HCT116 (cell line): ENCODE measurements around the gene CARD10. TPM values are rescaled to one million over a fixed set of nuclear protein-coding genes. Genes with fewer than 3 reads are reported as not detected.

Experiments
- ATAC-seq: fragments of 200-7000 bp; cut with Tn5 transposase; 2 replicates; pipeline ENCODE4 v1.9.1; 2020; ENCODE audit warnings: mild to moderate bottlenecking, moderate library complexity
- BruUV-seq: library from RNA; stranded (reverse); fragments of 400-500 nt; replicated peaks from 2 replicates; lab custom pipeline; 2021; lab: Mats Ljungman, UMichigan
- CTCF ChIA-PET: fragments of 300-600 bp; sonication (Branson Sonifier 250); formaldehyde crosslinking; loops from one replicate; lab custom pipeline; 2021; ENCODE audit warnings: antibody characterized with exemption; lab: Charles Lee
- POLR2A ChIA-PET: fragments of 300-600, 350-600 bp; sonication (Branson Sonifier 250); formaldehyde crosslinking; loops from one replicate; lab custom pipeline; 2021; ENCODE audit warnings: antibody characterized with exemption; lab: Charles Lee
- RAD21 ChIA-PET, 2 experiments: fragments of 300-600 bp; sonication (Branson Sonifier 250); formaldehyde crosslinking; loops; one replicate each; lab custom pipeline; 2023; ENCODE audit warnings: low total read pairs in 2 of 2; ENCODE audit not compliant: uncharacterized antibody in 2 of 2, unreplicated experiment in 2 of 2, low non-redundant PET in 1 of 2; lab: Charles Lee
- DNase-seq: peaks from one replicate; pipeline ENCODE4 v3.0.0-alpha.2; 2010; ENCODE audit warnings: low read depth, low spot score
- H2AFZ ChIP-seq: fragments of 200-600 bp; shearing (Covaris generic), sonication (generic); 2 replicates; pipeline ENCODE4 v1.6.1; 2017; ENCODE audit warnings: low read depth, mixed run types, mixed read lengths, antibody characterized with exemption, low read length; ENCODE audit not compliant: poor library complexity, severe bottlenecking
- H3K27ac ChIP-seq: 2 replicates; pipeline ENCODE4 v1.5.1; 2012; ENCODE audit warnings: low read depth, low read length
- H3K27me3 ChIP-seq: fragments of 200-600 bp; sonication (generic); 2 replicates; pipeline ENCODE4 v1.6.1; 2016; ENCODE audit warnings: mixed run types, low read length, mixed read lengths; ENCODE audit not compliant: insufficient read depth
- H3K36me3 ChIP-seq, 2 experiments: fragments of 200-500 bp in 1 of 2; fragments of 200-600 bp in 1 of 2; sonication (Bioruptor generic) in 1 of 2; sonication (generic) in 1 of 2; 2 replicates each; pipeline versions ENCODE4 v1.5.1 to v1.6.1; 2014 to 2016; ENCODE audit warnings: low read length in 2 of 2, inconsistent platforms in 1 of 2, mixed read lengths in 1 of 2, mixed run types in 1 of 2; ENCODE audit not compliant: insufficient read depth in 2 of 2, control insufficient read depth in 1 of 2
- H3K4me1 ChIP-seq, 2 experiments: fragments of 200-600 bp in 1 of 2; sonication (generic) in 1 of 2; 2 replicates each; pipeline versions ENCODE4 v1.5.1 to v1.6.1; 2012 to 2017; ENCODE audit warnings: low read length in 2 of 2, inconsistent platforms in 1 of 2, mild to moderate bottlenecking in 1 of 2, mixed read lengths in 1 of 2, mixed run types in 1 of 2, moderate library complexity in 1 of 2; ENCODE audit not compliant: insufficient read depth in 2 of 2, control insufficient read depth in 1 of 2
- H3K4me2 ChIP-seq: fragments of 200-600 bp; sonication (generic); 2 replicates; pipeline ENCODE4 v1.6.1; 2017; ENCODE audit warnings: mixed run types, low read length, mixed read lengths
- H3K4me3 ChIP-seq, 2 experiments: fragments of 200-600 bp in 1 of 2; sonication (generic) in 1 of 2; replicated peaks in 1 of 2; 2 replicates each; pipeline ENCODE4 v1.5.1; 2011 to 2016; ENCODE audit warnings: low read length in 2 of 2, control low read depth in 1 of 2, low read depth in 1 of 2, mild to moderate bottlenecking in 1 of 2, mixed read lengths in 1 of 2, mixed run types in 1 of 2
- H3K79me2 ChIP-seq: fragments of 200-600 bp; sonication (generic); 2 replicates; pipeline ENCODE4 v1.6.1; 2017; ENCODE audit warnings: mild to moderate bottlenecking, mixed run types, low read length, moderate library complexity, mixed read lengths; ENCODE audit not compliant: insufficient read depth
- H3K9ac ChIP-seq: fragments of 200-600 bp; sonication (generic); 2 replicates; pipeline ENCODE4 v1.6.1; 2016; ENCODE audit warnings: low read length, mixed read lengths
- H3K9me2 ChIP-seq: fragments of 200-600 bp; sonication (generic), shearing (Covaris generic); 2 replicates; pipeline ENCODE4 v1.6.1; 2017; ENCODE audit warnings: mixed run types, mild to moderate bottlenecking, moderate library complexity; ENCODE audit not compliant: insufficient read depth
- H3K9me3 ChIP-seq, 2 experiments: fragments of 200-500 bp in 1 of 2; fragments of 200-600 bp in 1 of 2; sonication (Bioruptor generic) in 1 of 2; sonication (generic) in 1 of 2; 2 replicates each; pipeline ENCODE4 v1.6.1; 2014 to 2017; ENCODE audit warnings: low read length in 2 of 2, mixed read lengths in 2 of 2, inconsistent platforms in 1 of 2, low read depth in 1 of 2, mild to moderate bottlenecking in 1 of 2, mixed run types in 1 of 2, moderate library complexity in 1 of 2; ENCODE audit not compliant: control insufficient read depth in 1 of 2, insufficient read depth in 1 of 2
- H4K20me1 ChIP-seq: fragments of 200-600 bp; sonication (generic), shearing (Covaris generic); 2 replicates; pipeline ENCODE4 v1.6.1; 2017; ENCODE audit warnings: mixed run types, mild to moderate bottlenecking, moderate library complexity; ENCODE audit not compliant: insufficient read depth
- CBX3 ChIP-seq: IDR thresholded peaks from 2 replicates; pipeline ENCODE4 v1.6.1; 2012; ENCODE audit warnings: low read depth
- CEBPB ChIP-seq: IDR thresholded peaks from 2 replicates; pipeline ENCODE4 v1.6.1; 2012; ENCODE audit warnings: low read depth
- EGR1 ChIP-seq: IDR thresholded peaks from 2 replicates; pipeline ENCODE4 v1.6.1; 2012; ENCODE audit warnings: low read depth
- ELF1 ChIP-seq: IDR thresholded peaks from 2 replicates; pipeline ENCODE4 v1.6.1; 2012; ENCODE audit warnings: low read depth, borderline replicate concordance
- EZH2 ChIP-seq: fragments of 200-600 bp; sonication (generic); IDR thresholded peaks from 2 replicates; pipeline ENCODE4 v1.6.1; 2017; ENCODE audit warnings: antibody characterized with exemption, mixed run types
- EZH2phosphoT487 ChIP-seq: fragments of 200-600 bp; IDR thresholded peaks from 2 replicates; pipeline ENCODE4 v1.6.1; 2018; ENCODE audit warnings: antibody characterized with exemption, borderline replicate concordance
- FOSL1 ChIP-seq: IDR thresholded peaks from 2 replicates; pipeline ENCODE4 v1.6.1; 2012; ENCODE audit warnings: low read depth
- JUND ChIP-seq: IDR thresholded peaks from 2 replicates; pipeline ENCODE4 v1.6.1; 2012
- POLR2A ChIP-seq: IDR thresholded peaks from 2 replicates; pipeline ENCODE4 v1.7.0; 2011; ENCODE audit warnings: borderline replicate concordance; ENCODE audit not compliant: insufficient read depth, insufficient read length; ENCODE audit errors: extremely low read depth
- POLR2AphosphoS5 ChIP-seq: IDR thresholded peaks from 2 replicates; pipeline ENCODE4 v1.6.1; 2011; ENCODE audit warnings: mild to moderate bottlenecking, low read depth, low read length, moderate library complexity
- RAD21 ChIP-seq: IDR thresholded peaks from 2 replicates; pipeline ENCODE4 v1.6.1; 2012; ENCODE audit warnings: low read depth, mild to moderate bottlenecking
- SIN3A ChIP-seq: IDR thresholded peaks from 2 replicates; pipeline ENCODE4 v1.6.1; 2012; ENCODE audit warnings: low read depth
- SP1 ChIP-seq: IDR thresholded peaks from 2 replicates; pipeline ENCODE4 v1.6.1; 2012; ENCODE audit warnings: low read depth
- SRF ChIP-seq: IDR thresholded peaks from 2 replicates; pipeline ENCODE4 v1.6.1; 2012; ENCODE audit warnings: low read depth
- TCF7L2 ChIP-seq: IDR thresholded peaks from 2 replicates; pipeline ENCODE4 v1.7.0; 2011; ENCODE audit warnings: borderline replicate concordance, inconsistent platforms; ENCODE audit not compliant: insufficient read depth, insufficient read length; ENCODE audit errors: extremely low read depth
- YY1 ChIP-seq: IDR thresholded peaks from 2 replicates; pipeline ENCODE4 v1.6.1; 2011; ENCODE audit warnings: low read length, low read depth, moderate library complexity, mild to moderate bottlenecking; ENCODE audit not compliant: insufficient replicate concordance; ENCODE audit errors: extremely low read depth
- ZBTB33 ChIP-seq: IDR thresholded peaks from 2 replicates; pipeline ENCODE4 v1.6.1; 2011; ENCODE audit warnings: mild to moderate bottlenecking, low read length, moderate library complexity; ENCODE audit not compliant: insufficient replicate concordance; ENCODE audit errors: extremely low read depth
- ZFX ChIP-seq: fragments of 450-650 bp; IDR thresholded peaks from 2 replicates; pipeline ENCODE4 v1.6.1; 2017
- intact Hi-C: fragments of 100-400 bp; cut with micrococcal nuclease; formaldehyde crosslinking; loops from 2 replicates; pipeline ENCODE4 v1.10.0; 2022
- total RNA-seq: library from RNA; stranded (reverse); gene quantifications from one replicate; pipeline ENCODE4 v1.2.1, GENCODE V29; 2021; ENCODE audit not compliant: unreplicated experiment
- TF ChIP-seq, protein P1 (sequence below), 3 experiments: fragments of 200-600 bp in 1 of 3; sonication (generic) in 1 of 3; IDR thresholded peaks in 2 of 3; conservative IDR thresholded peaks in 1 of 3; 2 replicates each; pipeline ENCODE4 v1.5.1; 2012 to 2017; ENCODE audit warnings: low read depth in 2 of 3, low read length in 2 of 3, antibody characterized with exemption in 1 of 3, borderline replicate concordance in 1 of 3, control low read depth in 1 of 3, mild to moderate bottlenecking in 1 of 3, mixed read lengths in 1 of 3, mixed run types in 1 of 3, moderate library complexity in 1 of 3; ENCODE audit not compliant: insufficient read depth in 1 of 3

The CARD10 gene
- total RNA-seq, 1 experiment from 2014 or later = 32.0 TPM

DNA sequence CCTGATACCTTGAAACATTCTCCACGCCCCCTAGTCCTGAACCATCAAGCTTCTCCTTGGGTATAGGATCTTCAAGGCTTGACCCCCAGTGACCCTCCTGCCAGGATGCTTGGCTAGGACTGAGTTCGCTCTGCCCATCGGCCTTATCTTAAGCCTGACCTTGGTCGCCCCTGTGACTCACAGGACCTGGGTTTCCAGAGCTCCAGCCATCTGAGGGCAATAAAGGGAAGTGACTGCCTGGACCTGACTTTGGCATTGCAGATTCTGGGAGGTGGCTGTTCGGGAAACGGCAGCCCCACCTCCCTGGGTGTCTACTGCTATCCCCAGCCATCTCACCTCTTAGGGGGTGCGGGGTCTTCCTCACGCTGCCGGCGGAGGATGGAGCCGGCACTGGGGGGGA lies 15.4 kb downstream of the CARD10 start:
- no TSS peak for BruUV-seq
- ChIA-PET CTCF (no interaction called here), RAD21 (no interaction called here), POLR2A (no interaction called here)
- intact Hi-C loops = no loop called here
- Histone ChIP-seq H3K9ac (no peak overlapping the region), H3K79me2 (no peaks in the 10 kb centered on the region), H3K27ac (no peak overlapping the region; the same call in 1 of the 2 replicates), H3K27me3 (no peaks in the 10 kb centered on the region), H2AFZ (no peak overlapping the region), H3K9me2 (no peaks in the 10 kb centered on the region), H3K36me3 (peaks cover 12 to 49% of the 10 kb centered on the region in 2 experiments), H3K4me1 (peaks cover 35 to 58% of the 10 kb centered on the region in 2 experiments), H3K4me3 (no peak overlapping the region)
- ATAC-seq (no peak), DNase-seq (no peak)
- TF ChIP-seq POLR2A (no peak), FOSL1 (no peak)
- TF ChIP-seq, all 23 proteins: peak for 0
- H4K20me1 ChIP-seq = no peaks in the 10 kb centered on the region
- H3K4me2 ChIP-seq = 0 out of 2 replicates have a peak overlapping the region, but pooled peaks have one; percentile 14
- H3K9me3 ChIP-seq = no peaks in the 10 kb centered on the region

DNA sequence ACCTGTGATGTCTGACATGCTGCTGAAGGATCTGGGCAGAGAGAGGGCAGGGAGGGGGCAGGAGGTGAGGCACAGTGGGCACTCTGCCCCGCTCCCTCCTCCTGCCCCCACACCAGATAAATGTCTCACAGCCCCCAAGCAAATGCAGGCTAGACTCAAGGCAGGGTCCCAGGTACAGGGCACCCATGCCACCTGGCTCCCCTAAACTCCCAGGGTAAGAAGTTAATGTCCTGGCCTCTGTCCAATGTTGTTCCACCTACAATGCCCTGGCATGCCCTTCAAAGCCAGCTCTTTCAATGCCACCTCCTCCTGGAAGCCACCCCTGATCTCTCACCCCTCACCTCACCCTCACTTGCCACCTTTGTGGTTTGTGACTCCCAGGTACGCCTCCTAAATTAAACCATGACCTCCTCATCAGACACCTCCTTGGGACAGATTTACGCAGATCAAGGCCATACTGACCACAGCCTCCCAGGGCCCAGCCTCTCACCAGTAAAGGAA lies 16.0 kb downstream of the CARD10 start:
- H3K27me3 ChIP-seq = no peaks in the 10 kb centered on the region
- peaks cover 41 to 62% of the 10 kb centered on the region in 2 experiments for H3K4me1 ChIP-seq
- H3K4me2 ChIP-seq = peak overlapping the region; percentile 55
- CTCF ChIA-PET = no interaction called here
- POLR2A ChIA-PET = no interaction called here
- H2AFZ ChIP-seq = no peak overlapping the region
- no peak for ATAC-seq
- H3K9ac ChIP-seq = no peak overlapping the region
- no peak overlapping the region for H3K4me3 ChIP-seq
- BruUV-seq = no TSS peak
- no peaks in the 10 kb centered on the region for H3K9me2 ChIP-seq
- no peaks in the 10 kb centered on the region for H3K79me2 ChIP-seq
- peak overlapping the region; percentile 50; the same call in 1 of the 2 replicates for H3K27ac ChIP-seq
- peaks cover 12 to 47% of the 10 kb centered on the region in 2 experiments for H3K36me3 ChIP-seq
- intact Hi-C loops = no loop called here
- RAD21 ChIA-PET = no interaction called here
- no peak for DNase-seq
- H4K20me1 ChIP-seq = no peaks in the 10 kb centered on the region
- H3K9me3 ChIP-seq = no peaks in the 10 kb centered on the region
- TF ChIP-seq JUND (no peak), POLR2AphosphoS5 (no peak), ZBTB33 (no peak), ZFX (no peak), ELF1 (no peak), YY1 (no peak), RAD21 (no peak), SRF (no peak), SIN3A (no peak), EZH2phosphoT487 (no peak), TCF7L2 (no peak), EGR1 (no peak), CBX3 (no peak), EZH2 (no peak), CEBPB (no peak), FOSL1 (no peak), SP1 (no peak), POLR2A (no peak)
- TF ChIP-seq, protein P1, sequence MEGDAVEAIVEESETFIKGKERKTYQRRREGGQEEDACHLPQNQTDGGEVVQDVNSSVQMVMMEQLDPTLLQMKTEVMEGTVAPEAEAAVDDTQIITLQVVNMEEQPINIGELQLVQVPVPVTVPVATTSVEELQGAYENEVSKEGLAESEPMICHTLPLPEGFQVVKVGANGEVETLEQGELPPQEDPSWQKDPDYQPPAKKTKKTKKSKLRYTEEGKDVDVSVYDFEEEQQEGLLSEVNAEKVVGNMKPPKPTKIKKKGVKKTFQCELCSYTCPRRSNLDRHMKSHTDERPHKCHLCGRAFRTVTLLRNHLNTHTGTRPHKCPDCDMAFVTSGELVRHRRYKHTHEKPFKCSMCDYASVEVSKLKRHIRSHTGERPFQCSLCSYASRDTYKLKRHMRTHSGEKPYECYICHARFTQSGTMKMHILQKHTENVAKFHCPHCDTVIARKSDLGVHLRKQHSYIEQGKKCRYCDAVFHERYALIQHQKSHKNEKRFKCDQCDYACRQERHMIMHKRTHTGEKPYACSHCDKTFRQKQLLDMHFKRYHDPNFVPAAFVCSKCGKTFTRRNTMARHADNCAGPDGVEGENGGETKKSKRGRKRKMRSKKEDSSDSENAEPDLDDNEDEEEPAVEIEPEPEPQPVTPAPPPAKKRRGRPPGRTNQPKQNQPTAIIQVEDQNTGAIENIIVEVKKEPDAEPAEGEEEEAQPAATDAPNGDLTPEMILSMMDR (IDR thresholded peaks at IDR 0.05 in 2 of 3, conservative IDR thresholded peaks at IDR 0.05 in 1 of 3; ENCODE audit: borderline replicate concordance in 1 of 3, insufficient read depth in 1 of 3, low read depth in 2 of 3, low read length in 2 of 3) = no peak
